BE2C (cell line): ENCODE results near the gene SYT2.

ENCODE experiments used
- DNase-seq: peaks from one replicate; pipeline ENCODE4 v3.0.0-alpha.2; 2020
- H3K27me3 ChIP-seq: fragments of 250-450 bp; sonication (Bioruptor Pico); 2 replicates; pipeline ENCODE4 v1.5.1; 2020; ENCODE audit warnings: mild to moderate bottlenecking
- H3K36me3 ChIP-seq: fragments of 250-450 bp; sonication (Bioruptor Pico); 2 replicates; pipeline ENCODE4 v1.5.1; 2020; ENCODE audit warnings: mild to moderate bottlenecking
- H3K4me1 ChIP-seq: fragments of 250-450 bp; sonication (Bioruptor Pico); 2 replicates; pipeline ENCODE4 v1.5.1; 2020
- H3K4me3 ChIP-seq: 2 replicates; pipeline ENCODE4 v1.5.1; 2011; ENCODE audit warnings: low read depth, low read length
- H3K9me3 ChIP-seq: fragments of 250-450 bp; sonication (Bioruptor Pico); 2 replicates; pipeline ENCODE4 v1.5.1; 2020
- CTCF ChIP-seq: IDR thresholded peaks from 2 replicates; pipeline ENCODE4 v1.5.1; 2012; ENCODE audit warnings: mild to moderate bottlenecking, low read depth, low read length

Gene SYT2

DNA sequence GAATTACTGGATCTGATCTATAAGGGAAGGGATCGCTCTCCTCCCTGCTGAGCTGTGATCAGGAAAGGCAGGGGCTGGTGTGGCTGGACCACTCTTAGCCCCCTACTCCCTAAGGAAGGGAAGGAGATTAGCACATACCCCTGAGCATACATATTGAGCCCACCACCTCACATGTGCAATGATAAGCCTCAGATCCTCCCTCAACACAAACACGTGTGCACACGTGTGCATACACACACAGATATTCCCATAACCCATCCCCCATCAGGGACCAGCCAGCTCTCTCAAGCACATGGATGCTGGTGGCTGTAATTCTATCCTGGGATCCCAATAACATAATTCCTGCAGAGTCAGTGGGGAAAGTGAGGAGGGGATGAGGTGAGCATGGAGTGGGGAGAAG lies 21.2 kb downstream of the SYT2 start:
- Histone ChIP-seq H3K36me3 (no peaks in the 10 kb centered on the region), H3K27me3 (no peaks in the 10 kb centered on the region), H3K4me1 (no peaks in the 10 kb centered on the region), H3K4me3 (no peak overlapping the region), H3K9me3 (no peaks in the 10 kb centered on the region)
- TF ChIP-seq CTCF, result no peak
- no peak for DNase-seq

- no peaks in the 10 kb centered on the region for H3K36me3 ChIP-seq
- no peaks in the 10 kb centered on the region for H3K9me3 ChIP-seq
- DNase-seq, result no peak
- H3K27me3 ChIP-seq, result no peaks in the 10 kb centered on the region
- no peak for TF ChIP-seq CTCF
- no peaks in the 10 kb centered on the region for H3K4me1 ChIP-seq
- no peak overlapping the region for H3K4me3 ChIP-seq
These were observed 21.9 kb downstream of the SYT2 start for GRCh38 chr1:202688401-202688800.

DNA sequence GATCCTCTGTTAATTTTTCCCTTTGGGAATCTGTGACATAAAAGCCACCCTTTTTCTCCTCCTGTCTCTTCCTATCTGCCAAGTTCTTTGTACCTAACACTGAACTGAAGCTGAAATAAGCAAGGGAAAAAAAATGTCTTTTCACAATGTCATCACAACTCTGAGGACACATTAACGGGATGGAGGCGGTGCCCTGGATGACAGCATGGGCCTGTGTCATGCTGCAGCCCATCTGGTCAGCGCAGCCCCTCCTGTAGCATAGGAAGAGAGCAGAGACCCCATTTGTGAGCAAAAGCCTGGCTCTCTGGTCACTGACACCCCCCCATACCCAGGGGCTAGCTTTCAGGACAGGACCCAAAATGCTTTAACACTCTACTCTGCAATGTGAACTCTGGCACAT lies 22.5 kb downstream of the SYT2 start:
- no peaks in the 10 kb centered on the region for H3K9me3 ChIP-seq
- H3K4me3 ChIP-seq, result no peak overlapping the region
- no peaks in the 10 kb centered on the region for H3K36me3 ChIP-seq
- H3K27me3 ChIP-seq, result no peaks in the 10 kb centered on the region
- H3K4me1 ChIP-seq, result no peaks in the 10 kb centered on the region
- no peak for TF ChIP-seq CTCF
- DNase-seq, result no peak

DNA sequence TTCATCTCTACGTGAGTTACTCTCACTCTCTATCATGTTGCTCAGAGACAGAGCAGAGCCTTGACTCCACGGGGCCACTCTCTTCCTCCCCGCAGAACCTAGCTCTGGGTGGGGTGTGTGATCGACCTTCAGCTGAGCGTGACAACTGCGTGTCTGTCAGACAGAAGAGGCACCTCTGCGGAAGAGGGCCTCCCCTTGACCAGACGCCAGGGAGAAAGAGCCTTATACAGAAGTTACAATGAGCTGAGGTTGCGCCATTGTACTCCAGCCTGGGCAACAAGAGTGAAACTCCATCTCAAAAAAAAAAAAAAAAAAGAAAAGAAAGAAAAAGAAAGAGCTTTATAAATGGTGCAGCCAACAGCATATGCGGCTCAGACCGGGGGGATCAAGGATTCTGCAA lies 22.9 kb downstream of the SYT2 start:
- Histone ChIP-seq H3K36me3 (no peaks in the 10 kb centered on the region), H3K4me1 (no peaks in the 10 kb centered on the region), H3K4me3 (no peak overlapping the region), H3K9me3 (no peaks in the 10 kb centered on the region), H3K27me3 (no peaks in the 10 kb centered on the region)
- no peak for TF ChIP-seq CTCF
- DNase-seq, result no peak

- no peak for DNase-seq
- Histone ChIP-seq H3K9me3 (no peaks in the 10 kb centered on the region), H3K4me1 (no peaks in the 10 kb centered on the region), H3K36me3 (no peaks in the 10 kb centered on the region), H3K4me3 (no peak overlapping the region), H3K27me3 (no peaks in the 10 kb centered on the region)
- no peak for TF ChIP-seq CTCF
These were observed 24.6 kb downstream of the SYT2 start for GRCh38 chr1:202685641-202686040.

GRCh38 chr1:202684716-202685115 lies 25.5 kb downstream of the SYT2 start:
- no peak for DNase-seq
- no peak overlapping the region for H3K4me3 ChIP-seq
- no peaks in the 10 kb centered on the region for H3K4me1 ChIP-seq
- no peaks in the 10 kb centered on the region for H3K36me3 ChIP-seq
- no peak for TF ChIP-seq CTCF
- H3K27me3 ChIP-seq, result no peaks in the 10 kb centered on the region
- H3K9me3 ChIP-seq, result no peaks in the 10 kb centered on the region
